Nephron progenitor cell (in vitro differentiated cells): Measurements from ENCODE around the gene DCBLD1.
A peak's percentile ranks its signal among the peaks of the same experiment; 100 is the strongest.

Experiments used
- DNase-seq: peaks from one replicate; pipeline ENCODE4 v3.0.0; 2021
- H3K27ac Mint-ChIP-seq: 2 replicates; pipeline ENCODE4 v1.8.0; 2021; ENCODE audit warnings: mild to moderate bottlenecking, moderate library complexity, mixed read lengths
- H3K27me3 Mint-ChIP-seq: 2 replicates; pipeline ENCODE4 v1.8.0; 2021; ENCODE audit warnings: mild to moderate bottlenecking, low read depth, mixed read lengths; ENCODE audit not compliant: poor library complexity
- H3K36me3 Mint-ChIP-seq: 2 replicates; pipeline ENCODE4 v1.8.0; 2021; ENCODE audit warnings: low read depth, mixed read lengths
- H3K4me1 Mint-ChIP-seq: 2 replicates; pipeline ENCODE4 v1.8.0; 2021; ENCODE audit warnings: mixed read lengths
- H3K4me3 Mint-ChIP-seq: 2 replicates; pipeline ENCODE4 v1.8.0; 2021; ENCODE audit warnings: mild to moderate bottlenecking, moderate library complexity, mixed read lengths
- H3K9me3 Mint-ChIP-seq: 2 replicates; pipeline ENCODE4 v1.8.0; 2021; ENCODE audit warnings: mild to moderate bottlenecking, moderate library complexity, mixed read lengths
- CTCF ChIP-seq: fragments of 200-600 bp; sonication (generic); IDR thresholded peaks from 2 replicates; pipeline ENCODE4 v1.5.0; 2021; ENCODE audit warnings: antibody characterized with exemption

Gene DCBLD1

DNA sequence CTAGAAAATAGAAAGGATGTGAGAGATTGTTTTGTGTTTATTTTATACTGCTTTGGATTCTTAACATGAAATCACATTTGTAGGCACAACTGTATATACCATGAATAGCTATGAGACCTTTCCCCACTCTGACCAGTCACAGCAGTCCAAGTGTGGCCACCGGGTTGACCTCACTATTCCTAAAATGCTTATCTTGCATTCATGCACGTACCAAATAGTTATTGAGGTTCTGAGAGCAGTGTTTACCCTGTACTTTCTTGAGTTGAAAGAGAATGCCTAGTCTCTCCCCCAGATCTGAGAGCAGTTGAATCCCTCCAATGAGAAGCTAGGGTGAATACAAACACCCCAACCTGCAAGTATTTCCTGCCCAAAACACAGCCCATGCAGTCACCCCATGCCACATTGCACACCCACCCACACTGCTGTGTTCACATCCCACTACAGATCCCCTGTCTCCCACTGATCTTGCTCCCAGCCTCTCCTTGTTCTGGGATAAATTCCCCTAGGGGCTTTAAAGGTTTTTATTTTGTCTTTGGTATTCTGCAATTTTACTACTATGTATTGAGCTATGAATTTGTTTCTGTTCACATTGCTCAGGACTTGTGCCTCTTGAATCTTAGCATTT is 68.3 kb downstream of the DCBLD1 start:
- Mint-ChIP-seq H3K36me3 (peaks cover 5% of the 10 kb centered on the region), H3K27ac (peak overlapping the region; percentile 27), H3K4me1 (peaks cover 5% of the 10 kb centered on the region), H3K9me3 (no peaks in the 10 kb centered on the region), H3K4me3 (no peak overlapping the region), H3K27me3 (no peaks in the 10 kb centered on the region)
- DNase-seq, result no peak
- TF ChIP-seq CTCF, result no peak

- Mint-ChIP-seq H3K9me3 (no peaks in the 10 kb centered on the region), H3K27ac (no peak overlapping the region), H3K4me1 (peaks cover 5% of the 10 kb centered on the region), H3K4me3 (no peak overlapping the region), H3K27me3 (no peaks in the 10 kb centered on the region), H3K36me3 (no peaks in the 10 kb centered on the region)
- no peak for TF ChIP-seq CTCF
- DNase-seq, result no peak
These were observed 70.1 kb downstream of the DCBLD1 start for GRCh38 chr6:117552618-117553017.

GRCh38 chr6:117553142-117553541 is 70.7 kb downstream of the DCBLD1 start:
- Mint-ChIP-seq H3K9me3 (no peaks in the 10 kb centered on the region), H3K36me3 (no peaks in the 10 kb centered on the region), H3K27ac (no peak overlapping the region), H3K27me3 (no peaks in the 10 kb centered on the region), H3K4me3 (no peak overlapping the region), H3K4me1 (peaks cover 5% of the 10 kb centered on the region)
- no peak for TF ChIP-seq CTCF
- no peak for DNase-seq

GRCh38 chr6:117555262-117555849 is 72.9 kb downstream of the DCBLD1 start:
- H3K27me3 Mint-ChIP-seq, result no peaks in the 10 kb centered on the region
- DNase-seq, result no peak
- no peak overlapping the region for H3K27ac Mint-ChIP-seq
- no peak for TF ChIP-seq CTCF
- peaks cover 5% of the 10 kb centered on the region for H3K4me1 Mint-ChIP-seq
- no peak overlapping the region for H3K4me3 Mint-ChIP-seq
- no peaks in the 10 kb centered on the region for H3K9me3 Mint-ChIP-seq
- H3K36me3 Mint-ChIP-seq, result no peaks in the 10 kb centered on the region

- Mint-ChIP-seq H3K36me3 (no peaks in the 10 kb centered on the region), H3K4me3 (no peak overlapping the region), H3K9me3 (no peaks in the 10 kb centered on the region), H3K4me1 (peaks cover 5% of the 10 kb centered on the region), H3K27ac (no peak overlapping the region), H3K27me3 (no peaks in the 10 kb centered on the region)
- peak; percentile 94 for TF ChIP-seq CTCF
- DNase-seq, result peak; percentile 59
These were observed 73.5 kb downstream of the DCBLD1 start for GRCh38 chr6:117555882-117556498.
